ENCODE data around the gene KCNMB2. TPM values are rescaled to one million over a fixed set of nuclear protein-coding genes. Genes with fewer than 3 reads are reported as not detected.

Gene KCNMB2
- total RNA-seq, 2 donors from 2014 or later = not detected

DNA sequence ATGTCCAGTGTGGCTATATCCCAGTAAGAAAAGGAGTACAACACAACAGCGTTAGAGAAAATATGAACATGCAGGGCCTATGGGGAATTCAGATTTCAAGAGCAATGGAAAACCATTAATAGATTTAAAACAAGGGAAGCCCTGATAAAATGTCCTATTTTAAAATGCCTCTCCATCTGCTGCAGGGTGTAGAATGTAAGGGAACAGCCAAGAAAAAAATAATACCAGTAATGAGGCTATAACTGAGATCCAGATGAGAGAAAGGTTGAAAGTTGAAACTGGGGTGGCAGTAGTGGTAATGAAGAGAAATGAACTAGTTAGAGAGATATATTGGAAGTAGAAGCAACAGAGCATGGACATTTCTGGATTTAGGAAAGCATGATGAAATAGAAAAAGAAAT is 226.1 kb downstream of the KCNMB2 start:
- Mint-ChIP-seq H3K4me3 (no peak overlapping the region), H3K4me1 (no peaks in the 10 kb centered on the region), H3K27ac (no peak overlapping the region), H3K36me3 (ENCODE audit: low read depth) (no peaks in the 10 kb centered on the region), H3K9me3 (no peaks in the 10 kb centered on the region), H3K27me3 (ENCODE audit: insufficient read depth) (no peaks in the 10 kb centered on the region)
- H3K36me3 ChIP-seq (ENCODE audit: control insufficient read depth, insufficient read depth, low read length) = no peaks in the 10 kb centered on the region
- DNase-seq = no peak
- H3K4me3 ChIP-seq (ENCODE audit: low read length) = no peak overlapping the region
- H3K9ac ChIP-seq (ENCODE audit: extremely low read depth, low read length, poor library complexity, severe bottlenecking) = no peak overlapping the region
- H3K27ac ChIP-seq (ENCODE audit: low read depth, low read length) = no peak overlapping the region
- H3K27me3 ChIP-seq (ENCODE audit: control insufficient read depth, insufficient read depth, low read length, poor library complexity, severe bottlenecking) = no peaks in the 10 kb centered on the region
- WGBS, 2 experiments (ENCODE audit: insufficient coverage in 1 of 2, insufficient read length in 1 of 2) = 95 to 100% methylated on average over 1 of the region's 1 CpG
- no peaks in the 10 kb centered on the region for H3K9me3 ChIP-seq (ENCODE audit: control insufficient read depth, low read length)
- no peaks in the 10 kb centered on the region for H3K4me1 ChIP-seq (ENCODE audit: control insufficient read depth, insufficient read depth, low read length)
- no peak for TF ChIP-seq CTCF (conservative IDR thresholded peaks at IDR 0.05)

DNA sequence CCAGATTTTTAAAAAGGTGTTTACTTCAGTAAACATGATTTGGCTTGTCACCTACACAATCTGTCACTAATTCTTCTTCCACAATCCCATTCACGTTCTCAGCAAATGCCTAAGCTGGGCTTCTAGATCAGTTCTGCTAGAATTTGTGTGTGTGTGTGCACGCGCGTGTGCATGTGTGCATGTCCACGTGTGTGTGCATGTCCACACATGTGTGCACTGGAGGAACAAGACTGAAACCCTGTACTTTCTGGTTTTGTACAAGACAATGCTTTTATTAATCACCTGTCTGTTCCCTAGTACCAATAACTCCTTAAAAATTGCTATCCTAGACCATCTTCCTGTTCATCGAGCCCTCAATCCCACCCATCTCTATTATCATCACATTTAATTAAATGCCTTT is 229.2 kb downstream of the KCNMB2 start:
- TF ChIP-seq CTCF (conservative IDR thresholded peaks at IDR 0.05) = no peak

GRCh38 chr3:178767581-178767980 is 231.3 kb downstream of the KCNMB2 start:
- no peak overlapping the region for H3K4me3 ChIP-seq (ENCODE audit: low read length)
- Mint-ChIP-seq H3K9me3 (no peaks in the 10 kb centered on the region), H3K27ac (no peak overlapping the region), H3K36me3 (ENCODE audit: low read depth) (no peaks in the 10 kb centered on the region), H3K27me3 (ENCODE audit: insufficient read depth) (no peaks in the 10 kb centered on the region), H3K4me3 (no peak overlapping the region), H3K4me1 (peaks cover 4% of the 10 kb centered on the region)
- H3K27ac ChIP-seq (ENCODE audit: low read depth, low read length) = no peak overlapping the region
- TF ChIP-seq CTCF (conservative IDR thresholded peaks at IDR 0.05) = no peak
- DNase-seq = no peak
- no peak overlapping the region for H3K9ac ChIP-seq (ENCODE audit: extremely low read depth, low read length, poor library complexity, severe bottlenecking)
- H3K9me3 ChIP-seq (ENCODE audit: control insufficient read depth, low read length) = no peaks in the 10 kb centered on the region
- H3K27me3 ChIP-seq (ENCODE audit: control insufficient read depth, insufficient read depth, low read length, poor library complexity, severe bottlenecking) = no peaks in the 10 kb centered on the region
- no peaks in the 10 kb centered on the region for H3K4me1 ChIP-seq (ENCODE audit: control insufficient read depth, insufficient read depth, low read length)
- no peaks in the 10 kb centered on the region for H3K36me3 ChIP-seq (ENCODE audit: control insufficient read depth, insufficient read depth, low read length)

More for the DNA sequence above, 229.2 kb downstream of the KCNMB2 start:
- Mint-ChIP-seq H3K4me1 (no peaks in the 10 kb centered on the region), H3K27me3 (ENCODE audit: insufficient read depth) (no peaks in the 10 kb centered on the region), H3K36me3 (ENCODE audit: low read depth) (no peaks in the 10 kb centered on the region), H3K4me3 (no peak overlapping the region), H3K9me3 (no peaks in the 10 kb centered on the region), H3K27ac (no peak overlapping the region)
- Histone ChIP-seq H3K4me3 (ENCODE audit: low read length) (no peak overlapping the region), H3K27me3 (ENCODE audit: control insufficient read depth, insufficient read depth, low read length, poor library complexity, severe bottlenecking) (no peaks in the 10 kb centered on the region), H3K4me1 (ENCODE audit: control insufficient read depth, insufficient read depth, low read length) (no peaks in the 10 kb centered on the region), H3K27ac (ENCODE audit: low read depth, low read length) (no peak overlapping the region), H3K36me3 (ENCODE audit: control insufficient read depth, insufficient read depth, low read length) (no peaks in the 10 kb centered on the region), H3K9me3 (ENCODE audit: control insufficient read depth, low read length) (no peaks in the 10 kb centered on the region), H3K9ac (ENCODE audit: extremely low read depth, low read length, poor library complexity, severe bottlenecking) (no peak overlapping the region)
- 81 to 90% methylated on average over 4 to 6 of the region's 6 CpGs for WGBS, 2 experiments (ENCODE audit: insufficient coverage in 1 of 2, insufficient read length in 1 of 2)
- no peak for DNase-seq
